Duodenal mucosa (tissue), 2 donors: ENCODE results near the gene PLXNB2.

Experiments
- H3K27ac ChIP-seq: one replicate; pipeline ENCODE4 v1.7.0; 2013; ENCODE audit warnings: low read depth, low read length
- H3K27me3 ChIP-seq, 2 donors: one replicate each; pipeline ENCODE4 v1.7.0; 2013; ENCODE audit warnings: low read length in 2 of 2, control low read depth in 1 of 2; ENCODE audit not compliant: insufficient read depth in 2 of 2, control insufficient read depth in 1 of 2
- H3K36me3 ChIP-seq, 2 donors: one replicate each; pipeline ENCODE4 v1.7.0; 2013; ENCODE audit warnings: low read length in 2 of 2, control low read depth in 1 of 2; ENCODE audit not compliant: insufficient read depth in 2 of 2, control insufficient read depth in 1 of 2
- H3K4me1 ChIP-seq, 2 donors: one replicate each; pipeline ENCODE4 v1.7.0; 2013; ENCODE audit warnings: low read length in 2 of 2, control low read depth in 1 of 2; ENCODE audit not compliant: insufficient read depth in 2 of 2, control insufficient read depth in 1 of 2
- H3K4me3 ChIP-seq, 2 donors: one replicate each; pipeline ENCODE4 v1.7.0; 2013; ENCODE audit warnings: low read length in 2 of 2, low read depth in 1 of 2
- H3K9ac ChIP-seq, 2 donors: one replicate each; pipeline ENCODE4 v1.7.0; 2013; ENCODE audit warnings: low read length in 2 of 2, low read depth in 1 of 2
- H3K9me3 ChIP-seq, 2 donors: one replicate each; pipeline ENCODE4 v1.7.0; 2013; ENCODE audit warnings: low read length in 2 of 2, control low read depth in 1 of 2; ENCODE audit not compliant: control insufficient read depth in 1 of 2

PLXNB2 gene

GRCh38 chr22:50258361-50259292, 48.8 kb downstream of the PLXNB2 start:
- no peaks in the 10 kb centered on the region for H3K36me3 ChIP-seq
- no peaks in the 10 kb centered on the region for H3K9me3 ChIP-seq
- no peak overlapping the region for H3K4me3 ChIP-seq
- peaks cover 21 to 28% of the 10 kb centered on the region in 2 donors for H3K27me3 ChIP-seq
- no peak overlapping the region for H3K27ac ChIP-seq
- H3K9ac ChIP-seq = no peak overlapping the region
- peaks cover 8% of the 10 kb centered on the region in 2 donors for H3K4me1 ChIP-seq

- H3K4me1 ChIP-seq = peaks cover 8% of the 10 kb centered on the region in 2 donors
- peaks cover 14 to 22% of the 10 kb centered on the region in 2 donors for H3K27me3 ChIP-seq
- no peaks in the 10 kb centered on the region for H3K9me3 ChIP-seq
- no peaks in the 10 kb centered on the region for H3K36me3 ChIP-seq
- no peak overlapping the region for H3K4me3 ChIP-seq
- H3K27ac ChIP-seq = no peak overlapping the region
- no peak overlapping the region for H3K9ac ChIP-seq
Observed at GRCh38 chr22:50257451-50258360, 49.7 kb downstream of the PLXNB2 start.

- no peaks in the 10 kb centered on the region for H3K9me3 ChIP-seq
- H3K9ac ChIP-seq = no peak overlapping the region
- peaks cover 5 to 8% of the 10 kb centered on the region in 2 donors for H3K4me1 ChIP-seq
- no peaks in the 10 kb centered on the region for H3K36me3 ChIP-seq
- no peak overlapping the region for H3K27ac ChIP-seq
- H3K27me3 ChIP-seq = peaks cover 7 to 16% of the 10 kb centered on the region in 2 donors
- no peak overlapping the region for H3K4me3 ChIP-seq
Observed at GRCh38 chr22:50257041-50257440, 50.4 kb downstream of the PLXNB2 start.

GRCh38 chr22:50256258-50256862, 51.1 kb downstream of the PLXNB2 start:
- no peak overlapping the region for H3K27ac ChIP-seq
- no peaks in the 10 kb centered on the region for H3K9me3 ChIP-seq
- no peak overlapping the region for H3K4me3 ChIP-seq

GRCh38 chr22:50255607-50256006, 51.8 kb downstream of the PLXNB2 start:
- no peaks in the 10 kb centered on the region for H3K36me3 ChIP-seq
- H3K27me3 ChIP-seq = peaks cover 3 to 12% of the 10 kb centered on the region in 2 donors
- H3K4me1 ChIP-seq = peaks cover 10 to 12% of the 10 kb centered on the region in 2 donors
- no peak overlapping the region for H3K4me3 ChIP-seq
- no peak overlapping the region for H3K9ac ChIP-seq
- no peak overlapping the region for H3K27ac ChIP-seq
- H3K9me3 ChIP-seq = no peaks in the 10 kb centered on the region

More at GRCh38 chr22:50256258-50256862, 51.1 kb downstream of the PLXNB2 start:
- Histone ChIP-seq H3K4me1 (peaks cover 11 to 12% of the 10 kb centered on the region in 2 donors), H3K27me3 (peaks cover 6 to 15% of the 10 kb centered on the region in 2 donors), H3K9ac (no peak overlapping the region), H3K36me3 (no peaks in the 10 kb centered on the region)

- H3K9me3 ChIP-seq = no peaks in the 10 kb centered on the region
- no peaks in the 10 kb centered on the region for H3K36me3 ChIP-seq
- no peak overlapping the region for H3K9ac ChIP-seq
- no peak overlapping the region for H3K4me3 ChIP-seq
- H3K27me3 ChIP-seq = peaks cover 0 to 6% of the 10 kb centered on the region in 2 donors
- no peak overlapping the region for H3K27ac ChIP-seq
- H3K4me1 ChIP-seq = peaks cover 14 to 17% of the 10 kb centered on the region in 2 donors
Observed at GRCh38 chr22:50255099-50255498, 52.3 kb downstream of the PLXNB2 start.

GRCh38 chr22:50253941-50254340, 53.5 kb downstream of the PLXNB2 start:
- Histone ChIP-seq H3K9ac (no peak overlapping the region), H3K4me1 (peaks cover 23% of the 10 kb centered on the region in 2 donors), H3K36me3 (peaks cover 0 to 3% of the 10 kb centered on the region in 2 donors), H3K27ac (no peak overlapping the region), H3K27me3 (peaks cover 0 to 3% of the 10 kb centered on the region in 2 donors), H3K9me3 (no peaks in the 10 kb centered on the region), H3K4me3 (no peak overlapping the region)

GRCh38 chr22:50253046-50253915, 54.2 kb downstream of the PLXNB2 start:
- Histone ChIP-seq H3K27me3 (peaks cover 0 to 3% of the 10 kb centered on the region in 2 donors), H3K9ac (no peak overlapping the region)

More at GRCh38 chr22:50253046-50253915, 54.2 kb downstream of the PLXNB2 start:
- no peaks in the 10 kb centered on the region for H3K9me3 ChIP-seq
- H3K4me1 ChIP-seq = peaks cover 23% of the 10 kb centered on the region in 2 donors
- H3K4me3 ChIP-seq = no peak overlapping the region
- H3K27ac ChIP-seq = no peak overlapping the region
- peaks cover 0 to 8% of the 10 kb centered on the region in 2 donors for H3K36me3 ChIP-seq
